GM23248 (cell line): ENCODE data around the gene CCDC89.

Experiments
- EZH2 ChIP-seq: fragments of 200-600 bp; sonication (generic); IDR thresholded peaks from 2 replicates; pipeline ENCODE4 v1.6.1; 2018; ENCODE audit warnings: antibody characterized with exemption, mild to moderate bottlenecking; ENCODE audit not compliant: insufficient read depth, poor library complexity, severe bottlenecking
- EZH2phosphoT487 ChIP-seq: fragments of 200-600 bp; sonication (generic); IDR thresholded peaks from 2 replicates; pipeline ENCODE4 v1.6.1; 2018; ENCODE audit warnings: antibody characterized with exemption, moderate library complexity, mild to moderate bottlenecking, low read depth; ENCODE audit not compliant: insufficient read depth

GRCh38 chr11:85680897-85681296 is 5.1 kb downstream of the CCDC89 start:
- TF ChIP-seq EZH2phosphoT487 (no peak), EZH2 (no peak)
